Neural progenitor cell (in vitro differentiated cells): ENCODE results near the gene NDUFV3. TPM values are rescaled to one million over a fixed set of nuclear protein-coding genes. Genes with fewer than 3 reads are reported as not detected.

Source experiments
- DNase-seq: peaks from one replicate; pipeline ENCODE4 v3.0.0-alpha.2; 2016; ENCODE audit warnings: low spot score
- H2AFZ ChIP-seq: fragments of 200-600 bp; sonication (generic); replicated peaks from 2 replicates; pipeline ENCODE4 v1.6.1; 2016; ENCODE audit warnings: antibody characterized with exemption
- H3F3A ChIP-seq: fragments of 200-600 bp; sonication (generic); 2 replicates; pipeline ENCODE4 v1.6.1; 2016; ENCODE audit warnings: antibody characterized with exemption, low read depth
- H3K27ac ChIP-seq: fragments of 200-600 bp; sonication (generic); 2 replicates; pipeline ENCODE4 v1.5.1; 2016; ENCODE audit warnings: mild to moderate bottlenecking
- H3K27me3 ChIP-seq: fragments of 200-600 bp; sonication (generic); 2 replicates; pipeline ENCODE4 v1.6.1; 2016; ENCODE audit warnings: mild to moderate bottlenecking, moderate library complexity
- H3K36me3 ChIP-seq: fragments of 200-600 bp; sonication (generic); 2 replicates; pipeline ENCODE4 v1.5.1; 2016
- H3K4me1 ChIP-seq: fragments of 200-600 bp; sonication (generic); 2 replicates; pipeline ENCODE4 v1.6.1; 2016; ENCODE audit warnings: mixed run types
- H3K4me2 ChIP-seq: fragments of 200-600 bp; sonication (generic); 2 replicates; pipeline ENCODE4 v1.6.1; 2016
- H3K4me3 ChIP-seq: fragments of 200-600 bp; sonication (generic); 2 replicates; pipeline ENCODE4 v1.5.1; 2016
- H3K79me2 ChIP-seq: fragments of 200-600 bp; sonication (generic); 2 replicates; pipeline ENCODE4 v1.6.1; 2016; ENCODE audit warnings: low read depth
- H3K9ac ChIP-seq: fragments of 200-600 bp; sonication (generic); 2 replicates; pipeline ENCODE4 v1.6.1; 2016
- H3K9me3 ChIP-seq: fragments of 200-600 bp; sonication (generic); 2 replicates; pipeline ENCODE4 v1.5.1; 2016; ENCODE audit warnings: low read depth
- H4K20me1 ChIP-seq: fragments of 200-600 bp; sonication (generic); 2 replicates; pipeline ENCODE4 v1.6.1; 2016; ENCODE audit warnings: low read depth
- H3K27ac Mint-ChIP-seq: 3 replicates; pipeline ENCODE4 v1.8.0; 2021; ENCODE audit warnings: mixed read lengths
- H3K27me3 Mint-ChIP-seq: 2 replicates; pipeline ENCODE4 v1.8.0; 2022; ENCODE audit warnings: low read depth, mild to moderate bottlenecking, inconsistent platforms, moderate library complexity, mixed read lengths; ENCODE audit not compliant: insufficient read depth
- H3K36me3 Mint-ChIP-seq: 3 replicates; pipeline ENCODE4 v1.8.0; 2021; ENCODE audit warnings: mixed read lengths
- H3K4me1 Mint-ChIP-seq: 3 replicates; pipeline ENCODE4 v1.8.0; 2021; ENCODE audit warnings: mixed read lengths
- H3K4me3 Mint-ChIP-seq: 3 replicates; pipeline ENCODE4 v1.8.0; 2021; ENCODE audit warnings: mild to moderate bottlenecking, moderate library complexity, mixed read lengths
- H3K9me3 Mint-ChIP-seq: 3 replicates; pipeline ENCODE4 v1.8.0; 2020; ENCODE audit warnings: mixed read lengths
- CTCF ChIP-seq: fragments of 200-600 bp; sonication (generic); IDR thresholded peaks from 2 replicates; pipeline ENCODE4 v1.5.1; 2017; ENCODE audit warnings: antibody characterized with exemption, mild to moderate bottlenecking
- EZH2 ChIP-seq: fragments of 200-600 bp; sonication (generic); IDR thresholded peaks from 2 replicates; pipeline ENCODE4 v1.6.1; 2017; ENCODE audit warnings: antibody characterized with exemption, mild to moderate bottlenecking, moderate library complexity
- EZH2phosphoT487 ChIP-seq: fragments of 200-600 bp; sonication (generic); IDR thresholded peaks from 2 replicates; pipeline ENCODE4 v1.6.1; 2017; ENCODE audit warnings: antibody characterized with exemption
- total RNA-seq: library from RNA; depleted of rRNA; stranded (reverse); fragments of >200 nt; gene quantifications from 2 replicates; pipeline ENCODE4 v1.2.3, GENCODE V29; 2015; ENCODE audit warnings: low replicate concordance

The NDUFV3 gene
- total RNA-seq, 1 donor from 2014 or later = 16.7 TPM

- no peaks in the 10 kb centered on the region for H3K9me3 Mint-ChIP-seq
- H3K27ac Mint-ChIP-seq = no peak overlapping the region
- no peak overlapping the region for H3K4me2 ChIP-seq
- no peak overlapping the region for H3K4me3 Mint-ChIP-seq
- no peaks in the 10 kb centered on the region for H4K20me1 ChIP-seq
- no peaks in the 10 kb centered on the region for H3K79me2 ChIP-seq
- no peaks in the 10 kb centered on the region for H3K9me3 ChIP-seq
- H3F3A ChIP-seq = peaks cover 2% of the 10 kb centered on the region
- H3K36me3 Mint-ChIP-seq = peaks cover 6% of the 10 kb centered on the region
- peaks cover under 1% of the 10 kb centered on the region for H3K27me3 Mint-ChIP-seq
- no peaks in the 10 kb centered on the region for H3K27me3 ChIP-seq
- no peak for DNase-seq
- H2AFZ ChIP-seq = no peak overlapping the region
- no peak overlapping the region for H3K27ac ChIP-seq
- H3K4me1 ChIP-seq = no peaks in the 10 kb centered on the region
- no peak overlapping the region for H3K9ac ChIP-seq
- no peak overlapping the region for H3K4me3 ChIP-seq
- H3K36me3 ChIP-seq = no peaks in the 10 kb centered on the region
- TF ChIP-seq EZH2 (no peak), EZH2phosphoT487 (no peak), CTCF (no peak)
- H3K4me1 Mint-ChIP-seq = peaks cover 2% of the 10 kb centered on the region
These were observed 5.8 kb upstream of the NDUFV3 start for GRCh38 chr21:42887326-42887725.

GRCh38 chr21:42892582-42892930, 553 bp upstream of the NDUFV3 start:
- Histone ChIP-seq H3K4me1 (no peaks in the 10 kb centered on the region), H3K9me3 (no peaks in the 10 kb centered on the region), H3K79me2 (peaks cover 25% of the 10 kb centered on the region), H3K36me3 (no peaks in the 10 kb centered on the region), H3K4me2 (peak overlapping the region; percentile 72), H3F3A (peaks cover 20% of the 10 kb centered on the region), H3K27ac (peak overlapping the region; percentile 55), H3K9ac (peak overlapping the region; percentile 16), H4K20me1 (peaks cover 7% of the 10 kb centered on the region), H3K4me3 (peak overlapping the region; percentile 97), H2AFZ (peak overlapping the region; percentile 89), H3K27me3 (no peaks in the 10 kb centered on the region)
- Mint-ChIP-seq H3K27ac (peak overlapping the region; percentile 92), H3K4me3 (peak overlapping the region; percentile 86), H3K4me1 (peaks cover 6% of the 10 kb centered on the region), H3K27me3 (peaks cover 3% of the 10 kb centered on the region), H3K9me3 (no peaks in the 10 kb centered on the region), H3K36me3 (peaks cover 4% of the 10 kb centered on the region)
- TF ChIP-seq EZH2phosphoT487 (no peak), CTCF (no peak), EZH2 (no peak)
- DNase-seq = no peak

- no peaks in the 10 kb centered on the region for H3K9me3 Mint-ChIP-seq
- H4K20me1 ChIP-seq = peaks cover 4% of the 10 kb centered on the region
- no peaks in the 10 kb centered on the region for H3K9me3 ChIP-seq
- no peak for TF ChIP-seq EZH2
- no peak for TF ChIP-seq CTCF
- TF ChIP-seq EZH2phosphoT487 = no peak
- no peaks in the 10 kb centered on the region for H3K4me1 Mint-ChIP-seq
- no peak overlapping the region for H3K4me3 ChIP-seq
- H3K36me3 Mint-ChIP-seq = peaks cover 41% of the 10 kb centered on the region
- no peak overlapping the region for H3K27ac Mint-ChIP-seq
- no peak for DNase-seq
- no peak overlapping the region for H3K4me2 ChIP-seq
- no peak overlapping the region for H2AFZ ChIP-seq
- H3K4me3 Mint-ChIP-seq = no peak overlapping the region
- H3F3A ChIP-seq = no peaks in the 10 kb centered on the region
- no peaks in the 10 kb centered on the region for H3K27me3 ChIP-seq
- H3K27ac ChIP-seq = no peak overlapping the region
- H3K36me3 ChIP-seq = no peaks in the 10 kb centered on the region
- H3K79me2 ChIP-seq = peaks cover 10% of the 10 kb centered on the region
- no peaks in the 10 kb centered on the region for H3K4me1 ChIP-seq
- no peak overlapping the region for H3K9ac ChIP-seq
- no peaks in the 10 kb centered on the region for H3K27me3 Mint-ChIP-seq
These were observed 7.3 kb downstream of the NDUFV3 start for GRCh38 chr21:42900446-42900845.
